Measurements from ENCODE around the gene CHRNB4.

DNA sequence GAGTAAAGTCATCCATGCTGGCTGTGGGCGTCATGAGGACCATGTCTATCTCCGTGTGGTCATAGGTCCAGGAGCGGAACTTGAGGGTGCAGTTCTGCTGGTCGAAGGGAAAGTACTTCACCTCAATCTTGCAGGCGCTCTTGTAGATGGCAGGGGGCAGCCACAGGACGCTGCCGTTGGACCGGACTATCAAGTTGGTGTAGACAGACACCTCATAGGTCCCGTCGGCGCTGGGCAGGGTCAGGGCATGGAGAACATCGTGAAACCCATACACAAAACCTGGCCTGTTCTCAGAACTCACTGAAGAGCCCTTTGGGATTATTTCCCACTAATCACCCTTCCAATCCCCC, 11.3 kb downstream of the CHRNB4 start:
- TF ChIP-seq RNF2 (IDR thresholded peaks at IDR 0.05; ENCODE audit: borderline replicate concordance, low read depth), result no peak
- TF ChIP-seq, protein P1, sequence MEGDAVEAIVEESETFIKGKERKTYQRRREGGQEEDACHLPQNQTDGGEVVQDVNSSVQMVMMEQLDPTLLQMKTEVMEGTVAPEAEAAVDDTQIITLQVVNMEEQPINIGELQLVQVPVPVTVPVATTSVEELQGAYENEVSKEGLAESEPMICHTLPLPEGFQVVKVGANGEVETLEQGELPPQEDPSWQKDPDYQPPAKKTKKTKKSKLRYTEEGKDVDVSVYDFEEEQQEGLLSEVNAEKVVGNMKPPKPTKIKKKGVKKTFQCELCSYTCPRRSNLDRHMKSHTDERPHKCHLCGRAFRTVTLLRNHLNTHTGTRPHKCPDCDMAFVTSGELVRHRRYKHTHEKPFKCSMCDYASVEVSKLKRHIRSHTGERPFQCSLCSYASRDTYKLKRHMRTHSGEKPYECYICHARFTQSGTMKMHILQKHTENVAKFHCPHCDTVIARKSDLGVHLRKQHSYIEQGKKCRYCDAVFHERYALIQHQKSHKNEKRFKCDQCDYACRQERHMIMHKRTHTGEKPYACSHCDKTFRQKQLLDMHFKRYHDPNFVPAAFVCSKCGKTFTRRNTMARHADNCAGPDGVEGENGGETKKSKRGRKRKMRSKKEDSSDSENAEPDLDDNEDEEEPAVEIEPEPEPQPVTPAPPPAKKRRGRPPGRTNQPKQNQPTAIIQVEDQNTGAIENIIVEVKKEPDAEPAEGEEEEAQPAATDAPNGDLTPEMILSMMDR (IDR thresholded peaks at IDR 0.05), result no peak
- TF ChIP-seq JUNB (IDR thresholded peaks at IDR 0.05), result no peak
- no peak for TF ChIP-seq ESRRA (IDR thresholded peaks at IDR 0.05; ENCODE audit: borderline replicate concordance, low read length)
